ENCODE measurements around the gene ROS1.

DNA sequence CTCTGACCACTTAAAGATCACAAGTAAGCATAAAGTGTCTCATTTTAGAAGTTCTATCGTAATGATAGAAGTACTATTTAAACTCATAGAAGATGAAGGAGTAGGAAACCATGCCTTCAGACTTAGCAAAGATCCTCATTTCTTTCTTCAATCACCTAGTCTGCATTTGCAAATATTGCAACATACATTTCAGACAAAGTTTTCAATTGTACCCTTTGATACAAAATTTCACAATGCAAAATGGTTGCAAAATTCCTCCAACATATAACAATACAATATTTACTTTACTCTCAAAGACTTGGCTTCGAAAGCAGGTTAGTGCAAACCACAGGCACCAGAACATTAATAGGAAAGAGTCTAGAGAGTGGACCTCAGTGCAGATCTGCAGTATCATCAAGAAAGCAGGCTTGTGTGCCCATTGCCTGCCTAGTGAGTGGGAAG lies 16.1 kb upstream of the ROS1 start:
- TF ChIP-seq CTCF (IDR thresholded peaks at IDR 0.05; ENCODE audit: low read depth, low read length): no peak
- TF ChIP-seq POLR2A (IDR thresholded peaks at IDR 0.05; ENCODE audit: extremely low read depth, insufficient read length): no peak
- TF ChIP-seq, protein P1, sequence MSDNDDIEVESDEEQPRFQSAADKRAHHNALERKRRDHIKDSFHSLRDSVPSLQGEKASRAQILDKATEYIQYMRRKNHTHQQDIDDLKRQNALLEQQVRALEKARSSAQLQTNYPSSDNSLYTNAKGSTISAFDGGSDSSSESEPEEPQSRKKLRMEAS (IDR thresholded peaks at IDR 0.05; ENCODE audit: low read depth, low read length): no peak
- no peak for TF ChIP-seq MYC (IDR thresholded peaks at IDR 0.05; ENCODE audit: low read depth, low read length)

All from NB4 (cell line).